ENCODE data around the gene OR6C74. TPM values are rescaled to one million over a fixed set of nuclear protein-coding genes. Genes with fewer than 3 reads are reported as not detected.

Gene OR6C74
- total and polyA plus RNA-seq, 2 donors (not counting 1 experiment from before 2014, with no cell fraction given), result not detected

DNA sequence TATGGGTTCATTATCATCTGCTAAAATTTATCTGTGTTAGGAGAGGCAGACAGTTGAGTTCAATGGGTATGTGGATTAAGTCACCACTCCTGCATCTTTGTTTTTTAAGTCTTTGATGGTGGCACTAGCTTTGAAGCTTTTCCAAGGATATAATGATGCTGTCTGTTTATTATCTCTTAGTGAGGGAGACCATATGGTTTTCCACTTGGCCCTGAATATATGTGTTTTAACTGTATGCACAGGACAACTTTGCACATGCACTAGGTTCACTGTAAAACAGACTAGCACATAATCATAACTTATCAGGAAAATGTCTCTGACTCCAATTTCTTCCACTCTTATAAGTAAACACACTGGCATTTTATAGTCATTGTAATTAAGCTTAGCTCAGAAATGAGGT lies 8.9 kb downstream of the OR6C74 start:
- no peak overlapping the region for H3K9ac ChIP-seq (ENCODE audit: insufficient read depth, low read length)

DNA sequence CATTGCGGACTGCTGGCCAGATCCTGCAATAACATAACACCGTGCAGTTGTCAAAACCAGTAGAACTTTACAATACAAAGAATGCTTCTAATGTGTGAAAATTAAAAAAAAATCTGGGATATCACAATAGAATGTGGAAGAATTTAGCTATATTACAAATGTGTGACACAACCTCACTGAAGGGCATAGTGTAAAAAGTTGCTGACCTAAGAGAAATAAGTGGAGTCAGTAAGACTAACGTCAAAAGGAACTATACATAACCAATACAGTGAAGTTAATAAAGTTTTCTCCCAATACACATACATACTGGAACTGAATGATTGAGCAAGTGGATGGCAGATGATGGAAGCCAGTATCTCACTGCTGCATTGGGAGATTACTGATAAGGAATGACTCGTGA lies 12.4 kb downstream of the OR6C74 start:
- H3K9me3 ChIP-seq (ENCODE audit: control insufficient read depth, insufficient read depth, low read depth, low read length), result no peaks in the 10 kb centered on the region
- H3K27me3 ChIP-seq (ENCODE audit: control insufficient read depth, insufficient read depth, low read length), result no peaks in the 10 kb centered on the region
- H4K20me1 ChIP-seq (ENCODE audit: control insufficient read depth, extremely low read depth, insufficient read depth, low read length), result no peaks in the 10 kb centered on the region
- no peaks in the 10 kb centered on the region for H3K79me2 ChIP-seq (ENCODE audit: control insufficient read depth, insufficient read depth, low read length)
- no peak overlapping the region for H3K9ac ChIP-seq (ENCODE audit: insufficient read depth, low read length)
- no peak overlapping the region for H3K4me3 ChIP-seq (replicated peaks in 1 of 4; ENCODE audit: control extremely low read depth in 1 of 4, insufficient read depth in 1 of 4, low read depth in 3 of 4, low read length in 4 of 4)
- no peak overlapping the region for H3K4me2 ChIP-seq (ENCODE audit: extremely low read depth, insufficient read depth, low read length)
- TF ChIP-seq EZH2 (IDR thresholded peaks at IDR 0.05; ENCODE audit: low read length, missing control alignments), result no peak
- TF ChIP-seq, protein P1, sequence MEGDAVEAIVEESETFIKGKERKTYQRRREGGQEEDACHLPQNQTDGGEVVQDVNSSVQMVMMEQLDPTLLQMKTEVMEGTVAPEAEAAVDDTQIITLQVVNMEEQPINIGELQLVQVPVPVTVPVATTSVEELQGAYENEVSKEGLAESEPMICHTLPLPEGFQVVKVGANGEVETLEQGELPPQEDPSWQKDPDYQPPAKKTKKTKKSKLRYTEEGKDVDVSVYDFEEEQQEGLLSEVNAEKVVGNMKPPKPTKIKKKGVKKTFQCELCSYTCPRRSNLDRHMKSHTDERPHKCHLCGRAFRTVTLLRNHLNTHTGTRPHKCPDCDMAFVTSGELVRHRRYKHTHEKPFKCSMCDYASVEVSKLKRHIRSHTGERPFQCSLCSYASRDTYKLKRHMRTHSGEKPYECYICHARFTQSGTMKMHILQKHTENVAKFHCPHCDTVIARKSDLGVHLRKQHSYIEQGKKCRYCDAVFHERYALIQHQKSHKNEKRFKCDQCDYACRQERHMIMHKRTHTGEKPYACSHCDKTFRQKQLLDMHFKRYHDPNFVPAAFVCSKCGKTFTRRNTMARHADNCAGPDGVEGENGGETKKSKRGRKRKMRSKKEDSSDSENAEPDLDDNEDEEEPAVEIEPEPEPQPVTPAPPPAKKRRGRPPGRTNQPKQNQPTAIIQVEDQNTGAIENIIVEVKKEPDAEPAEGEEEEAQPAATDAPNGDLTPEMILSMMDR (conservative IDR thresholded peaks at IDR 0.05 in 1 of 2, IDR thresholded peaks at IDR 0.05 in 1 of 2; ENCODE audit: low read depth in 1 of 2, low read length in 2 of 2), result no peak
- DNase-seq (ENCODE audit: low read depth in 2 of 2), result no peak
- no peaks in the 10 kb centered on the region for H3K36me3 ChIP-seq (ENCODE audit: control insufficient read depth, insufficient read depth, low read length)
- H2AFZ ChIP-seq (ENCODE audit: low read length), result no peak overlapping the region
- H3K27ac ChIP-seq (ENCODE audit: insufficient read depth, low read length), result no peak overlapping the region
- no peaks in the 10 kb centered on the region for H3K4me1 ChIP-seq (ENCODE audit: control insufficient read depth, extremely low read depth, insufficient read depth, low read length)

More for the DNA sequence above, 8.9 kb downstream of the OR6C74 start:
- no peak overlapping the region for H3K27ac ChIP-seq (ENCODE audit: insufficient read depth, low read length)
- H2AFZ ChIP-seq (ENCODE audit: low read length), result no peak overlapping the region
- no peaks in the 10 kb centered on the region for H3K9me3 ChIP-seq (ENCODE audit: control insufficient read depth, insufficient read depth, low read depth, low read length)
- no peaks in the 10 kb centered on the region for H3K27me3 ChIP-seq (ENCODE audit: control insufficient read depth, insufficient read depth, low read length)
- no peaks in the 10 kb centered on the region for H4K20me1 ChIP-seq (ENCODE audit: control insufficient read depth, extremely low read depth, insufficient read depth, low read length)
- TF ChIP-seq EZH2 (IDR thresholded peaks at IDR 0.05; ENCODE audit: low read length, missing control alignments), result no peak
- H3K4me3 ChIP-seq (replicated peaks in 1 of 4; ENCODE audit: control extremely low read depth in 1 of 4, insufficient read depth in 1 of 4, low read depth in 3 of 4, low read length in 4 of 4), result no peak overlapping the region
- DNase-seq (ENCODE audit: low read depth in 2 of 2), result no peak
- H3K36me3 ChIP-seq (ENCODE audit: control insufficient read depth, insufficient read depth, low read length), result no peaks in the 10 kb centered on the region
- H3K4me1 ChIP-seq (ENCODE audit: control insufficient read depth, extremely low read depth, insufficient read depth, low read length), result no peaks in the 10 kb centered on the region
- no peaks in the 10 kb centered on the region for H3K79me2 ChIP-seq (ENCODE audit: control insufficient read depth, insufficient read depth, low read length)
- H3K4me2 ChIP-seq (ENCODE audit: extremely low read depth, insufficient read depth, low read length), result no peak overlapping the region

DNA sequence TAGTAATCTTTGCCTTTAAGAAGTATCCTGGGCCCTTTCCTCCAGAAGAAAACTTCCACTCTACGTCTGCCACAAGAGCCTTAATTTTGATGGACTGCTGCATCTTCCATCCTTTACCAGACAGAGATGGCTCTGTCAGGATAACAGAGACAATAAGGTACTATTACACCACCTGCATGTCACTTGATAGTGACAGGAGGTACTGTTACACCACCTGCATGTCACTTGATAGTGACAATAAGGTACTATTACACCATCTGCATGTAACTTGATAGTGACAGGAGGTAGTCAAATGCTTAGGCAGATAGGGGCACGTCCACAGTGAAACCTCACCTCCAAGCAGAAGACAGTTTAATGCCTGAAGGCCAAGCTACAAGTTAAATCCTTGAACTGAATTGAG lies 13.9 kb downstream of the OR6C74 start:
- Histone ChIP-seq H3K4me2 (ENCODE audit: extremely low read depth, insufficient read depth, low read length) (no peak overlapping the region), H3K79me2 (ENCODE audit: control insufficient read depth, insufficient read depth, low read length) (no peaks in the 10 kb centered on the region), H3K27me3 (ENCODE audit: control insufficient read depth, insufficient read depth, low read length) (no peaks in the 10 kb centered on the region), H4K20me1 (ENCODE audit: control insufficient read depth, extremely low read depth, insufficient read depth, low read length) (no peaks in the 10 kb centered on the region), H3K9me3 (ENCODE audit: control insufficient read depth, insufficient read depth, low read depth, low read length) (no peaks in the 10 kb centered on the region), H3K36me3 (ENCODE audit: control insufficient read depth, insufficient read depth, low read length) (no peaks in the 10 kb centered on the region), H3K4me1 (ENCODE audit: control insufficient read depth, extremely low read depth, insufficient read depth, low read length) (no peaks in the 10 kb centered on the region), H3K27ac (ENCODE audit: insufficient read depth, low read length) (no peak overlapping the region), H2AFZ (ENCODE audit: low read length) (no peak overlapping the region), H3K9ac (ENCODE audit: insufficient read depth, low read length) (no peak overlapping the region), H3K4me3 (replicated peaks in 1 of 4; ENCODE audit: control extremely low read depth in 1 of 4, insufficient read depth in 1 of 4, low read depth in 3 of 4, low read length in 4 of 4) (no peak overlapping the region)
- TF ChIP-seq EZH2 (IDR thresholded peaks at IDR 0.05; ENCODE audit: low read length, missing control alignments), result no peak
- TF ChIP-seq, protein P1 (conservative IDR thresholded peaks at IDR 0.05 in 1 of 2, IDR thresholded peaks at IDR 0.05 in 1 of 2; ENCODE audit: low read depth in 1 of 2, low read length in 2 of 2), result no peak
- no peak for DNase-seq (ENCODE audit: low read depth in 2 of 2)
